NCI-H1436 treated with DMSO at 0.1 percent for 48 hours (cell line): ENCODE measurements around the gene PPP1R9A.

Experiments used
- DNase-seq: peaks from one replicate; lab custom pipeline; 2025; lab: John Stamatoyannopoulos, UW

PPP1R9A gene

DNA sequence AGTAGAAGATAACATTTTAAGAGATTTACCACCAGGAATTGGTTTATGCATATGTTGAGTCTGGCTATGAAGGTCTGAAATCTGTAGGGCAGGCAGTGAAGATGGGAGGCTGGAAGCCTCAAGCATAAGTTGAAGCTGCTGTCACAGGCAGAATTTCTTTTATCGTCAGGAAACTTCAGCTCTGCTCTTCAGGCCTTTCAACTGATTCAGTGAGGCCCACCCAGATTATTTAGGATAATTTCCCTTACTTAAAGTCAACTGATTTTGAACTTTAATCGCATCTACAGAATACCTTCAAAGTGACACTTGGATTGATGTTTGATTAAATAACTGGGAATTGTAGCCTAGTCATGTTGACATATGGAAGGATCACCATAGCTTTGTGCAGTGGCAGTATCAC is 190.5 kb downstream of the PPP1R9A start:
- no peak for DNase-seq

- no peak for DNase-seq
These were observed 191.7 kb downstream of the PPP1R9A start for GRCh38 chr7:95099106-95099505.

GRCh38 chr7:95101422-95101821 is 194.0 kb downstream of the PPP1R9A start:
- DNase-seq = no peak

GRCh38 chr7:95102662-95103061 is 195.3 kb downstream of the PPP1R9A start:
- no peak for DNase-seq

DNA sequence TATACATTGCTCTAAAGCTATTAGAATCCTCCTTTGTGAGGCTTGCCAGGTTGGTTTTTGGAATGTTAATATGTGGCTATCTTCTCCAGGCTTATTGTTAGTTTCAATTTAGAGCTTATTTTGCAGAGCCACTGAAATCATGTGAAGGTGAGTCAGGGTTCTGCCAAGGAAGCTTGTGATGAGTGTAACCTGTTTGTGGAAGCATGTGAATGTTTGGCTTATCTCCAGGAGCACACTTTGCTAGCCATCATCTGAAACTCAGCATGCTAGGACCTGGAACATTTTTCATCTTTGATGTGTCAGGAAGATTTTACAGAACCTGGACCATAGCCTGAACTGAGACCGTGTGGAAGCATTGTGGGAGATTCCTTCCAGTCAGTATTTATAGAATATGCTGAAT is 197.3 kb downstream of the PPP1R9A start:
- no peak for DNase-seq

DNA sequence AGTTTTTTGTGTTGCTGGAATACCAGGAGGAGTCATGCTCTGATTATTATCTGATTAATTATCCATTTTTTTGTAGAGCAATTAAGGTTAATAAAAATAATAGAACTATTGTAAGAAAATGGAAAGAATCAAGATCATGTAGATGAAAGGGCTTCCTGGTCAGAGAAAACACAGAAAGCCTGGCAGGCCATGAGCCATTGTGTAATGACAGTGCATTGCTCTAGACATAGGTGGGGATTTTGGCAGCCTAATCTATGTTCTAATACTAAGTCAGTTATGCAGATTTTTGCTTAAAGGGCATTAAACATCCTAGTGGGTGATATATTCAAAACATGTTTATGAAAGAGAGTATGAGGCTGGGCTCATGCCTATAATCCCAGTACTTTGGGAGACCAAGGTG is 198.2 kb downstream of the PPP1R9A start:
- no peak for DNase-seq

DNA sequence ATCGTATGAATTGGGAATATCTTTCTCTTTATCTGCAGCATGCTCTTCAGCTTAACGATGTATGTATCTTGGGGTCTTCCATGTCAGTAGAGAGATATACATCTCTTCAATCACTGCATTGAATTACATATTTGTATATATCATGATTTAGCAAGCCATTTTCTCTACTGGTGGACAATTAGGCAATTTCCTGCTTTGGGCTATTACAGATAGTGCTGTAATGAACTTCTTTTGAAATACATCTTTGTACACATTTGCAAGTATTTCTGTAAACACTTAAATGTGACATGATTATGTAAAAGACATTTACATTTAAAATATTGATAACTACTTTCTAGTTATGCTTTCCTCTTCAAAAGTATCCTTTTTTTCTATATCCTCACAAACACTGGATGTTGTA is 199.0 kb downstream of the PPP1R9A start:
- DNase-seq = no peak

- no peak for DNase-seq
These were observed 203.3 kb downstream of the PPP1R9A start for GRCh38 chr7:95110707-95111106.

- DNase-seq = no peak
These were observed 206.2 kb downstream of the PPP1R9A start for GRCh38 chr7:95113590-95113989.

DNA sequence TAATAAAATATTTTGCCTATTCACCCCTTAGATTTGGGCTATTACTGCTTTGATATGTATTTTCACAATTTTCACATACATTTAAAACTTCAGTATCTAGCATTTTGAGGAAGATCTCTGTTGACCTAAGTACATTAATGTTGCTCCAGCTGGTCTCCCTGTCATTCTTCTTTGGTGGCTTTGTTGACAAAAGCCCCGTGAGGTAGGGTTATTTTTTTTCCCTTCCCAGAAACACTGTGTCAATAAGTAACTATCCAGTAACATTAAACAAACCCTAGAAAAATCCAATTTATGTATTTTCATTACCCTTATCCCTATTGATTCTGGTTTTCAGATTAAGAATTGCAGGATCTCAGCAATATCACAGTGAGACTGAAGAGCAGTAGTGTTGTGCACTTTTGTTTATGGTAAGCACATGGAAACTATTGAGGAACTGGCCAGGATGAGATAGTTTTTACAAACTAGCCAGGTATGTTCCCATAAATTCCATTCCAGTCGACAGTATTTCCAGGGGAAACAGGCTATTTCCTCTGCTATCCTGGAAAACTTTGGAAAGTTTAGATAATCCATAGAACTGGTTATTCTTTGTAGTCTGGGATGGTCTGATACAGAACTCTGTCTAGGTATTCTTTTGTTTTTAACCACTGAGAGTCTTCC is 218.8 kb downstream of the PPP1R9A start:
- DNase-seq = no peak

GRCh38 chr7:95132500-95132899 is 225.1 kb downstream of the PPP1R9A start:
- no peak for DNase-seq

DNA sequence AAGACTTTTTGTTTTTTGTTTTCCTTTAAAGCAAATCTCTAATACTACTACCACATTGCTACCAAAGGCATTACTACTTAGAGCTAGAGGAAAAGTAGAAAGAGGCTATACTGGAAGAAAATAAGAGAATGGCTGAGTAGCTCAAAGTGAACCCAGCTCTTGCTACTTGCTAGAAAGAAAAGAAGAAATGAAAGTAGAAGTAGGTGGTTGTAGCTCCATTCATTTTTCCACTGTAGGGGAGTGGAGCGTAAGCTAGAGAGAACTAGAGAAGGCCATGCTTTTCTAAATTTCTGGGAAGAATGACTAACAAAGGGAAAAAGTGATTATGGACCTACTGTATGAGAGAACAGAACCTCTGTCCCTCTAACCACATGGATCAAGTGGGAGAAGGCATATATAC is 232.5 kb downstream of the PPP1R9A start:
- no peak for DNase-seq

DNA sequence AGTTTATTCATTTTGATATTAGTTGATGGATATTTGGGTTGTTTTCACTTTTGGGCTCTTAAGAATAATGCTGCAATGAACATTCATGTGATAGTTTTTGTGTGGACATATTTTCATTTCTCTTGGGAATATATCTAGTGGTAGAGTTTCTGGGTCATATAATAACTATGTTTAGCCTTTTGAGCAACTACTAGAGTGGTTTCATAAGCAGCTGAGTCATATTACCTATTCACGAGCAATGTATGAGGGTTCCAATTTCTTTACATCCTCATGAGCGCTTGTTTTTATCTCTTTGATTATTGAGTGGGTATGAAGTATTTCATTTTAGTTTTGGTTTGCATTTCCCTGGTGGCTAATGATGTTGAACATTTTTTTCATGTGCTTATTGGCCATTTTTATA is 234.4 kb downstream of the PPP1R9A start:
- no peak for DNase-seq

- DNase-seq = no peak
These were observed 236.9 kb downstream of the PPP1R9A start for GRCh38 chr7:95144256-95144655.

GRCh38 chr7:95155965-95156364 is 248.6 kb downstream of the PPP1R9A start:
- DNase-seq = no peak

GRCh38 chr7:95157381-95157780 is 250.0 kb downstream of the PPP1R9A start:
- DNase-seq = no peak

- DNase-seq = no peak
These were observed 262.3 kb downstream of the PPP1R9A start for GRCh38 chr7:95169678-95170077.

DNA sequence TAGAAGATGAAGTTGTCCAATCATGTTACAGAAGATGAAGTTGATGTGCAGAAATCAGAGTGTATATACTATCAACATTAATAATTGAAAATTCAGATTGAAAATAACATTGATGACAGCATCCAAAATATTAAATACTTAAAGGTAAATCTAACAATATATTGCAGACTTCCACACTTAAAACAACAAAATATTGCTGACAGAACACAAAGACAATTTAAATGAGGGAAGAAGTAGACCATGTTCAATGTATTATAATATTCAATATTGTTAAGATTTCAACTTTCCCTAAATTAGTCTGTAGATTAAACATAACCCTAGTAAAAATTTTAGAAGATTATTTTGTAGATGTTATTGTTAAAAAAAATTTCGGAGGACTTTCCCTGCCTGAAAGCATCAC is 265.0 kb downstream of the PPP1R9A start:
- no peak for DNase-seq

DNA sequence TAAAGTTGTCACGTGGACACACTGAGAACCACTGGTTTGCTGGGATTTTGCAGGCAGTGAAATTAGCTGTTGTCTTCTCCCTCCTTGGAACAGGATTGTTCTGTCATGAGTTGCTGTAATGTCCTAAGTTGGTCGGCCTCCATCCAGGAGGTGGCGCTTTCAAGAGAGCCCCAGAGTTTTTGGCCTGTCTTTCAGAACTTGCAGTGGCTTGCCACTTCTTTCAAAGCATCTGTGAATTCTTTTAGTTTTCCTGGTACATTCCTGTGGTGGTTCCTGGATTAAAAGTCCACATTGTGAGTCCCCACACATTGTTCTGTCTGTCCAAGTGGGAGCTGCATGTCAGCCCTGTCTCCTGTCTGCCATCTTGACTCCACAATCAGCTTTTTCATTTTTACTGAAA is 283.1 kb downstream of the PPP1R9A start:
- no peak for DNase-seq

DNA sequence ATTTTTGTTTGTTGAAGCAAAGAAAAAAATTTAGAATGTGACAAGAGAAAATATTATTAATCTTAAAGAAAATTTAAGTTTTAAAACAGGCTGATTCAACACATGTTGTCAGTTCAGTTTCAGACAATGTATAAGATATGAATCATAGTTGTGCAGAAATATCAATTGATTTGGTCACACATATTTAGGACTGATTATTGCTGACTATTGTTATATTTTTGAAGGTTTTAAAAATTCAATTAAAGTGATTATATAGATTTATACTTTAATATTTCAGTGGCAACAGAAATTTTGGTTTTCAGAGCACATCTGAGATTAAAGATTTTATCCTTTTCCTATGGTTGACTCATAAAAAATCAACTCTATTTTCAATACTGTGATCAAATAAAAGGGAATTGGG is 284.4 kb downstream of the PPP1R9A start:
- DNase-seq = no peak

DNA sequence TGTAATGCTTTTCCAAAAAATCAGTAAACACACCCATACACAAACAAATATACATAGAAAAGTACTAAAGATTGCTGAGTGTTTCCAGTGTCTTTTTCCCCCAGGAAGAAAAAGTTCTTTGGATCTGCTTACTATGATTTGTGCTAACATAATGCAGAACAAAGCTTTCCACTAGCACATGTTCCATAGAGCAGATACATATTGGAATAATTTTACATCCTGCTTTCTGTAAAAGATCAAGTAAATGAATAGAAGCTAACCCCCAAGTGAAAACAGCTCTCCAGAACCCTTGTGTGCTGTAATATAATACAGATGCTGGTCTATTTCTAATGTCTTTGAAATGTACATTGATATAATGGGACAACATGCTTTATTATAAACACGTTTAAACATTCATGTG is 291.5 kb downstream of the PPP1R9A start:
- DNase-seq = no peak

DNA sequence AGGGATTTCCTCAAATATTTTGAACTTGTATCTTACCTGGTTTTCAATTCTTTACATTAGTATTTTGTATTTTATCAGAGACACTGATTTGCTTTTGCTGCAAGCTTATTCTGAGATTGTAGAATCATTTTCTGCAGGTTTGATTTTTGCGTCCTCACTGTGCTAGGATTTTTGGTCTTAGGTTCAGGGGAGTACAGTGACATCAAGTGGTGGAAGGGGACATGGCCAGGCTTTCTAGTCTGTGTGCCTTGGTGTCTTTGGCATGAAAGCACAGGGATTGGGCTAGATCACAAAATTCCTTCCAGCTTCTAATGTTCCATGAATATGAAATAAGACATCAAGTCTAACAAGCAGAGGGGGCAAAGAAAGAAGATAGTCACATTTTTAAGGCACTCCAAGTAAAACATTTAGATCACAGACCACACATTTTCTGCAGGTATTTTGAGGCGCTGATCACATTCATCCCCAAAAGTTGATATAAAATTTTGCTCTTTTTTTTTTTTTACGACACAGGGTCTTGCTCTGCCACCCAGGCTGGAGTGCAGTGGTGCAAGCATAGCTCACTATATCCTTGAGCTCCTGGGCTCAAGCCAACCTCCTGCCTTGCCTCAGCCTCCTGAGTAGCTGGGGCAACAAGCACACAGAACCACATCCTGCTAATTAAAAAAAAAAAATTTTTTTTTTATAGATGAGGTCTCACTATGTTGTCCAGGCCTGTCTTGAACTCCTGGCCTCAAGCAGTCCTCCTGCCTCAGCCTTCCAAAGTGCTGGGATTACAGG is 292.6 kb downstream of the PPP1R9A start:
- DNase-seq = no peak

GRCh38 chr7:95200741-95201140 is 293.3 kb downstream of the PPP1R9A start:
- no peak for DNase-seq

GRCh38 chr7:95201727-95202126 is 294.3 kb downstream of the PPP1R9A start:
- DNase-seq = no peak
